WTC11 (cell line): Measurements from ENCODE around the gene INTS11. TPM values are rescaled to one million over a fixed set of nuclear protein-coding genes. Genes with fewer than 3 reads are reported as not detected.
A peak's percentile ranks its signal among the peaks of the same experiment; 100 is the strongest.

Experiments
- ATAC-seq: fragments of 200-7000 bp; cut with Tn5 transposase; 2 replicates; pipeline ENCODE4 v1.10.0; 2021; ENCODE audit warnings: mild to moderate bottlenecking, moderate library complexity
- CTCF ChIA-PET: fragments of 300-600 bp; sonication (Branson Sonifier 250); formaldehyde crosslinking; loops from one replicate; lab custom pipeline; 2021; ENCODE audit warnings: antibody characterized with exemption; lab: Charles Lee
- POLR2A ChIA-PET: fragments of 350-600 bp; sonication (Branson Sonifier 250); formaldehyde crosslinking; loops from one replicate; lab custom pipeline; 2021; ENCODE audit warnings: antibody characterized with exemption; lab: Charles Lee
- DNase-seq: peaks from one replicate; pipeline ENCODE4 v3.0.0; 2021; ENCODE audit warnings: low spot score
- H3K27ac Mint-ChIP-seq: 2 replicates; pipeline ENCODE4 v1.8.0; 2021; ENCODE audit warnings: mixed read lengths
- H3K27me3 Mint-ChIP-seq: 2 replicates; pipeline ENCODE4 v1.8.0; 2021; ENCODE audit warnings: low read depth, mild to moderate bottlenecking, moderate library complexity, mixed read lengths
- H3K36me3 Mint-ChIP-seq: 2 replicates; pipeline ENCODE4 v1.8.0; 2021; ENCODE audit warnings: mixed read lengths
- H3K4me1 Mint-ChIP-seq: 2 replicates; pipeline ENCODE4 v1.8.0; 2022; ENCODE audit warnings: mixed read lengths
- H3K4me3 Mint-ChIP-seq: 2 replicates; pipeline ENCODE4 v1.8.0; 2021; ENCODE audit warnings: mild to moderate bottlenecking, moderate library complexity, mixed read lengths
- H3K9me3 Mint-ChIP-seq: 2 replicates; pipeline ENCODE4 v1.8.0; 2021; ENCODE audit warnings: mixed read lengths
- ARID4B ChIP-seq: sonication (generic); formaldehyde crosslinking; IDR thresholded peaks from 2 replicates; pipeline ENCODE4 v1.8.0; 2023; ENCODE audit warnings: missing genetic modification reagents, mild to moderate bottlenecking, borderline replicate concordance
- ATF2 ChIP-seq: sonication (generic); formaldehyde crosslinking; IDR thresholded peaks from 2 replicates; pipeline ENCODE4 v1.8.1; 2022; ENCODE audit warnings: low read depth, missing genetic modification reagents, borderline replicate concordance
- E2F5 ChIP-seq: sonication (generic); formaldehyde crosslinking; IDR thresholded peaks from 2 replicates; pipeline ENCODE4 v1.8.1; 2022; ENCODE audit warnings: mild to moderate bottlenecking, moderate library complexity, missing genetic modification reagents
- GRHL2 ChIP-seq: fragments of 250-450 bp; sonication (Bioruptor Pico); IDR thresholded peaks from 2 replicates; pipeline ENCODE4 v1.8.0; 2022; ENCODE audit warnings: mild to moderate bottlenecking, moderate library complexity; ENCODE audit not compliant: insufficient replicate concordance, severe bottlenecking
- JAZF1 ChIP-seq: fragments of 250-450 bp; sonication (Bioruptor Pico); IDR thresholded peaks from 2 replicates; pipeline ENCODE4 v1.9.0; 2021; ENCODE audit warnings: moderate library complexity, mild to moderate bottlenecking, inconsistent platforms
- MLX ChIP-seq: sonication (generic); formaldehyde crosslinking; IDR thresholded peaks from 2 replicates; pipeline ENCODE4 v1.8.1; 2023; ENCODE audit warnings: mild to moderate bottlenecking, missing genetic modification reagents, moderate library complexity
- SOX15 ChIP-seq: fragments of 250-450 bp; sonication (Bioruptor Pico); IDR thresholded peaks from 2 replicates; pipeline ENCODE4 v1.9.0; 2021; ENCODE audit warnings: mild to moderate bottlenecking
- USF1 ChIP-seq: sonication (generic); formaldehyde crosslinking; IDR thresholded peaks from 2 replicates; pipeline ENCODE4 v1.8.0; 2022; ENCODE audit warnings: mild to moderate bottlenecking, missing genetic modification reagents
- ZNF425 ChIP-seq: fragments of 250-450 bp; sonication (Bioruptor Pico); conservative IDR thresholded peaks from 2 replicates; pipeline ENCODE4 v1.9.0; 2021; ENCODE audit warnings: mild to moderate bottlenecking
- ZNF512 ChIP-seq: sonication (generic); formaldehyde crosslinking; IDR thresholded peaks from 2 replicates; pipeline ENCODE4 v1.8.1; 2022; ENCODE audit warnings: missing genetic modification reagents, borderline replicate concordance
- total RNA-seq: library from RNA; stranded (reverse); gene quantifications from 3 replicates; pipeline ENCODE4 v1.2.3, GENCODE V29; 2021

Gene INTS11
- total RNA-seq, 1 experiment from 2014 or later, result 170 TPM

- H3K27ac Mint-ChIP-seq, result 0 out of 2 replicates have a peak overlapping the region, but pooled peaks have one; percentile 36
- no peaks in the 10 kb centered on the region for H3K9me3 Mint-ChIP-seq
- no peak overlapping the region for H3K4me3 Mint-ChIP-seq
- ChIA-PET POLR2A (no interaction called here), CTCF (interaction anchor here (0.5 to 1.4 kb wide), 2 partner anchors 14 to 29 kb away, joined by 3 to 5 read pairs; no protein-coding TSS in a partner anchor)
- H3K36me3 Mint-ChIP-seq, result no peaks in the 10 kb centered on the region
- ATAC-seq (no peak), DNase-seq (peak; percentile 16)
- TF ChIP-seq ZNF512 (CRISPR knock-in tag), result no peak
- no peak for TF ChIP-seq USF1 (CRISPR knock-in tag)
- no peak for TF ChIP-seq ARID4B
- no peak for TF ChIP-seq ATF2 (CRISPR knock-in tag)
- TF ChIP-seq ZNF425 (CRISPR knock-in tag), result no peak
- TF ChIP-seq GRHL2 (CRISPR knock-in tag), result no peak
- no peak for TF ChIP-seq MLX (CRISPR knock-in tag)
- TF ChIP-seq E2F5 (CRISPR knock-in tag), result no peak
- no peak for TF ChIP-seq JAZF1
- no peak for TF ChIP-seq SOX15 (CRISPR knock-in tag)
- no peaks in the 10 kb centered on the region for H3K4me1 Mint-ChIP-seq
- no peaks in the 10 kb centered on the region for H3K27me3 Mint-ChIP-seq
These were observed 38.7 kb downstream of the INTS11 start for GRCh38 chr1:1285611-1286311.
